ENCODE results near the gene MUSK. TPM values are rescaled to one million over a fixed set of nuclear protein-coding genes. Genes with fewer than 3 reads are reported as not detected.

MUSK gene
- not detected in 2 replicates for total RNA-seq
- long read RNA-seq, result 0 reads

DNA sequence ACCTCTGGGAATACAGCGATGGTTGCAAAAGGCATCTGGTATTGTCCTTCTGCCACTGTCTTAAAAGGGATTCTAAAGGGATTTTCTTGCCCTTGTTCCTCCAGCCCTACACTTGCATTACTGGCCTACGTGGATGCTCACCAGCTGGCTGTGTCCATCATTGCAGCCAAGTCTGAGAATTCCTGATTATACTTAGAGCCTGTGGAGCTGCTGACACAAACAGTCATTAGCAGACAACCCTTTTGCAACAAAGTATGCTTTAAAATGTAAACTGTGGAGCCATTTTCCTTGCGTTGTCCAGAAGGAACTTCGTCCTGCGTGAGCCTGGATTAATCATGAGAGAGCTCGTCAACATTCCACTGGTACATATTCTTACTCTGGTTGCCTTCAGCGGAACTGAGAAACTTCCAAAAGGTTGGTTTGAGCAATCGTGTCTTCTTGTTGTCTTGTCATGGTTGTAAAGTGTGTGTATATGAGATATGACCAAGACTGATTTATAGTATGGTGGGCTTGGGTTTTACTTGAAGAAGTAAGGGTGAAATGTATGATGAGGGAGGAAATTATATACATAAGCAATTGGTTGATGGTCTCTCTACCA is at the start of gene MUSK:
Gene MUSK (plus strand): TSS at position 222 of the 598 bp plus-strand sequence. CDS start 114 bp downstream, at position 336.
- Mint-ChIP-seq H3K9me3 (ENCODE audit: unreplicated experiment) (no peaks in the 10 kb centered on the region), H3K4me3 (ENCODE audit: unreplicated experiment) (no peak within 1 kb of the TSS), H3K27me3 (ENCODE audit: unreplicated experiment) (no peaks in the 10 kb centered on the region), H3K27ac (ENCODE audit: unreplicated experiment) (peak within 1 kb of the TSS; percentile 27), H3K36me3 (ENCODE audit: unreplicated experiment) (no peaks in the 10 kb centered on the region), H3K4me1 (ENCODE audit: unreplicated experiment) (peaks cover 15% of the 10 kb centered on the region)
- no peak for DNase-seq (ENCODE audit: extremely low spot score, unreplicated experiment)
- TF ChIP-seq, protein P1, sequence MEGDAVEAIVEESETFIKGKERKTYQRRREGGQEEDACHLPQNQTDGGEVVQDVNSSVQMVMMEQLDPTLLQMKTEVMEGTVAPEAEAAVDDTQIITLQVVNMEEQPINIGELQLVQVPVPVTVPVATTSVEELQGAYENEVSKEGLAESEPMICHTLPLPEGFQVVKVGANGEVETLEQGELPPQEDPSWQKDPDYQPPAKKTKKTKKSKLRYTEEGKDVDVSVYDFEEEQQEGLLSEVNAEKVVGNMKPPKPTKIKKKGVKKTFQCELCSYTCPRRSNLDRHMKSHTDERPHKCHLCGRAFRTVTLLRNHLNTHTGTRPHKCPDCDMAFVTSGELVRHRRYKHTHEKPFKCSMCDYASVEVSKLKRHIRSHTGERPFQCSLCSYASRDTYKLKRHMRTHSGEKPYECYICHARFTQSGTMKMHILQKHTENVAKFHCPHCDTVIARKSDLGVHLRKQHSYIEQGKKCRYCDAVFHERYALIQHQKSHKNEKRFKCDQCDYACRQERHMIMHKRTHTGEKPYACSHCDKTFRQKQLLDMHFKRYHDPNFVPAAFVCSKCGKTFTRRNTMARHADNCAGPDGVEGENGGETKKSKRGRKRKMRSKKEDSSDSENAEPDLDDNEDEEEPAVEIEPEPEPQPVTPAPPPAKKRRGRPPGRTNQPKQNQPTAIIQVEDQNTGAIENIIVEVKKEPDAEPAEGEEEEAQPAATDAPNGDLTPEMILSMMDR (IDR thresholded peaks at IDR 0.05), result no peak

DNA sequence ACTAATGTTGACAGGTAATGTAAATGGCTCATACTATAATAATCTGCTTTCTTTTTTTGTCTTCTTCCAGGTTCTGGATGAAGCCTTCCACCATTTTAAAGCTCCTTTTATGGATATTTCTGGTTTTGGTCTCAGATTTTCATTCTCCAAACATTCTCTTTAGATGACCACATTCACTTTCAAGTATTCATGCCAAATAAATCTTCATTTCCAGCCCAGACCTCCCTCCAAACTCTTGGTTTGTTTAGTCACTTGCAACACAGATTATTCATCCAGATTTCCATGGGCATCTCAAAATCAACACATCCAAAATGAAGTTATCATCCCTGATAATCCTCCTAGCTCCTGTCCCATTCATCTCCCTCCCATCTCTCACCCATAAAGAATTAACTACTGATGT is 48.8 kb upstream of the MUSK start:
- Mint-ChIP-seq H3K36me3 (ENCODE audit: unreplicated experiment) (no peaks in the 10 kb centered on the region), H3K4me1 (ENCODE audit: unreplicated experiment) (peaks cover 4% of the 10 kb centered on the region), H3K27ac (ENCODE audit: unreplicated experiment) (no peak overlapping the region), H3K27me3 (ENCODE audit: unreplicated experiment) (peaks cover 3% of the 10 kb centered on the region), H3K4me3 (ENCODE audit: unreplicated experiment) (no peak overlapping the region), H3K9me3 (ENCODE audit: unreplicated experiment) (peaks cover 1% of the 10 kb centered on the region)
- no peak for DNase-seq (ENCODE audit: extremely low spot score, unreplicated experiment)
- TF ChIP-seq, protein P1 (IDR thresholded peaks at IDR 0.05), result no peak

DNA sequence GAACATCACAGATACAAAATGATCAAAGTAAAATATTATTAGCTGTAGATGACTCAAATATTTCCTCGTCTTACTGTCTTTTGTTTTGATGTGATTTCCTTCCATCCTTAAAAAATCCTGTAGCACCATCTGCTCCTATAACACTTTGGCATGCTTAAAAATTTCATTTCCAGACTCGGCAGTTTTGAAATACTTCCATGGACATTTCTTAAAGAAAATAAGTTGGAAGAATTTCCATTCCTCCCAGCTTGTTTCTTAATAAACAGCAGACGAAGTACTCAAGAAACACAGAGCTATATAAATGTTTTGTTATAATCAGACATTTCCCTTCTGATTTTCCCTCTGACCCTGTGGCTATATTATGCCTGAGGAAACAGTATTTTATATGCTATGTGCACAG is 47.9 kb upstream of the MUSK start:
- Mint-ChIP-seq H3K9me3 (ENCODE audit: unreplicated experiment) (no peaks in the 10 kb centered on the region), H3K36me3 (ENCODE audit: unreplicated experiment) (no peaks in the 10 kb centered on the region), H3K4me1 (ENCODE audit: unreplicated experiment) (peaks cover 4% of the 10 kb centered on the region), H3K27ac (ENCODE audit: unreplicated experiment) (no peak overlapping the region), H3K27me3 (ENCODE audit: unreplicated experiment) (peaks cover 3% of the 10 kb centered on the region), H3K4me3 (ENCODE audit: unreplicated experiment) (no peak overlapping the region)
- TF ChIP-seq, protein P1 (IDR thresholded peaks at IDR 0.05), result no peak
- DNase-seq (ENCODE audit: extremely low spot score, unreplicated experiment), result no peak

DNA sequence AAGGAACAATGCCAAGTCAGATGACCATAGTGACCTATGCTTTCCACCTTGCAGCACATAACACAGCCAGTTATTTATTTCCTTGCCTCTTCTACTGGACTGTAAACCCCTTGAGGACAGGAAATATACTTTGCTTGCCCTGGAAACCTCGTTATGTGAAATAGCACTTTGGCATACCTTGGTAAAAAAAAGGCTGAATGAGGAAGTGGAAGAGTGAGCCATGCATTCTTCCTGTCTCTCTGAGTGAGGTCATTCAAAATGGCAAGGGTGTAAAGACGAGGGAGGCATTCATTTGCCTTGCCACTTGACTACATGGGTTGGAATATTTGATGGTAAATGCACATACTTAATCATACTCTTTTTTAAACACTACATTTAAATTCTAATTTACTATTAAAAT is 46.2 kb upstream of the MUSK start:
- no peak for DNase-seq (ENCODE audit: extremely low spot score, unreplicated experiment)
- no peak overlapping the region for H3K4me3 Mint-ChIP-seq (ENCODE audit: unreplicated experiment)

DNA sequence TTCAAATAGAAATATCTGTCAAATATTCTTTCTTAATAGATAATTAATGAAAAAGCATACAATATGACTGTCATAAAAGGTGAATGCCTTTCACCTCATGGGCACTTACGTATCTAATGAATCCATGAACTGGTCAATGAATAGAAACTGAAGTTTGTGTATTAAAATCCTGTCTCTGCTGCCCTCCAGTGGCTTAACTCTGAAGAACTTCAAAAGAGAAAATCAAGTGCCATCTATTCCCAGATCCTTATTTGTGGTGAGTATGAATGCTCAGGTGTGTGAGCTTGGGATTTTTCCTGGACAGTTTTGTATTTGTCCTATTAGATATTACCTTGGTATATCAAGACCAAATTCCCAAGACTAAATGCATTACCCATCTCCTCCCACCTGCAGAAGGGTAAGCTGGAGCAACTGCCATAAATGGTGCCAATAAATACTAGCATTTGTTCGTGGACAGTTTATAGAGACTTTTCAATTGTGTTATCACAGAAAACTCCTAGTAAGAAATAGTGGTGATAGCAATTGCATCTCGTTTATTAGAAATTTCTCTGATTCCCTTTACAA is 45.0 kb upstream of the MUSK start:
- H3K4me3 Mint-ChIP-seq (ENCODE audit: unreplicated experiment), result no peak overlapping the region
- H3K27me3 Mint-ChIP-seq (ENCODE audit: unreplicated experiment), result peaks cover 3% of the 10 kb centered on the region
- no peak overlapping the region for H3K27ac Mint-ChIP-seq (ENCODE audit: unreplicated experiment)
- TF ChIP-seq, protein P1 (IDR thresholded peaks at IDR 0.05), result peak; percentile 79
- no peak for DNase-seq (ENCODE audit: extremely low spot score, unreplicated experiment)
- no peaks in the 10 kb centered on the region for H3K36me3 Mint-ChIP-seq (ENCODE audit: unreplicated experiment)
- peaks cover 17% of the 10 kb centered on the region for H3K4me1 Mint-ChIP-seq (ENCODE audit: unreplicated experiment)
- H3K9me3 Mint-ChIP-seq (ENCODE audit: unreplicated experiment), result no peaks in the 10 kb centered on the region

More for the DNA sequence above, 46.2 kb upstream of the MUSK start:
- Mint-ChIP-seq H3K27ac (ENCODE audit: unreplicated experiment) (no peak overlapping the region), H3K36me3 (ENCODE audit: unreplicated experiment) (no peaks in the 10 kb centered on the region), H3K9me3 (ENCODE audit: unreplicated experiment) (no peaks in the 10 kb centered on the region), H3K27me3 (ENCODE audit: unreplicated experiment) (peaks cover 3% of the 10 kb centered on the region), H3K4me1 (ENCODE audit: unreplicated experiment) (peaks cover 15% of the 10 kb centered on the region)
- TF ChIP-seq, protein P1 (IDR thresholded peaks at IDR 0.05), result no peak

All from osteocyte (in vitro differentiated cells).